Naive thymus-derived CD8-positive, alpha-beta T cell (primary cell): ENCODE results near the gene MTARC1. TPM values are rescaled to one million over a fixed set of nuclear protein-coding genes. Genes with fewer than 3 reads are reported as not detected.
A peak's percentile ranks its signal among the peaks of the same experiment; 100 is the strongest.

Experiments
- ATAC-seq, 2 donors: fragments of 150-1000 bp; cut with Tn5 transposase in 1 of 2; sonication (Bioruptor Pico), chemical (Tn5 transposase) in 1 of 2; 1 replicate in 1 of 2; 2 replicates in 1 of 2; pipeline ENCODE4 v1.10.0; 2021; ENCODE audit warnings: mild to moderate bottlenecking in 2 of 2, moderate library complexity in 2 of 2
- POLR2A ChIA-PET: fragments of 350-600 bp; sonication (Branson Sonifier 250); formaldehyde crosslinking; loops from one replicate; lab custom pipeline; 2021; ENCODE audit warnings: antibody characterized with exemption; lab: Charles Lee
- DNase-seq, 10 donors: peaks; one replicate each; pipeline versions ENCODE4 v3.0.0 to v3.0.0-alpha.2; 2020 to 2022
- H3K27ac Mint-ChIP-seq, 10 donors: one replicate each; pipeline ENCODE4 v1.8.0; 2020 to 2022; ENCODE audit warnings: mild to moderate bottlenecking in 10 of 10, mixed read lengths in 10 of 10, moderate library complexity in 4 of 10, inconsistent platforms in 1 of 10
- H3K27me3 Mint-ChIP-seq, 5 donors: one replicate each; pipeline ENCODE4 v1.8.0; 2021 to 2022; ENCODE audit warnings: mixed read lengths in 5 of 5
- H3K36me3 Mint-ChIP-seq, 3 donors: one replicate each; pipeline ENCODE4 v1.8.0; 2020 to 2022; ENCODE audit warnings: mixed read lengths in 3 of 3, mild to moderate bottlenecking in 2 of 3, inconsistent platforms in 1 of 3
- H3K4me1 Mint-ChIP-seq, 4 donors: one replicate each; pipeline ENCODE4 v1.8.0; 2021 to 2022; ENCODE audit warnings: mixed read lengths in 4 of 4
- H3K4me3 Mint-ChIP-seq, 10 donors: one replicate each; pipeline ENCODE4 v1.8.0; 2020 to 2022; ENCODE audit warnings: mild to moderate bottlenecking in 10 of 10, mixed read lengths in 10 of 10, moderate library complexity in 6 of 10, inconsistent platforms in 1 of 10
- H3K9me3 Mint-ChIP-seq, 9 donors: one replicate each; pipeline ENCODE4 v1.8.0; 2020 to 2022; ENCODE audit warnings: mixed read lengths in 9 of 9, mild to moderate bottlenecking in 3 of 9, inconsistent platforms in 1 of 9, moderate library complexity in 1 of 9
- polyA plus RNA-seq, 3 donors: library from polyadenylated mRNA; unstranded; fragments of 300-500 nt; fragmentation: Illumina TruSeq; gene quantifications; one replicate each; pipeline ENCODE4 v1.2.3, GENCODE V29; 2021
- total RNA-seq, 8 experiments: library from RNA in 2 of 8; stranded (reverse) in 2 of 8; gene quantifications; one replicate each; pipeline ENCODE4 v1.2.3 and lab custom pipeline; 2021 to 2026

MTARC1 gene
- total and polyA plus RNA-seq, 5 experiments from 2014 or later, result 0.59 TPM; not detected in 4

- H3K4me3 Mint-ChIP-seq, result no peak overlapping the region
These were observed 10.3 kb downstream of the MTARC1 start for GRCh38 chr1:220797044-220797443.

GRCh38 chr1:220797553-220797952 is 10.8 kb downstream of the MTARC1 start:
- no peaks in the 10 kb centered on the region for H3K4me1 Mint-ChIP-seq
- DNase-seq, result no peak
- H3K27ac Mint-ChIP-seq, result no peak overlapping the region
- no peaks in the 10 kb centered on the region for H3K36me3 Mint-ChIP-seq
- ATAC-seq, result no peak
- POLR2A ChIA-PET, result no interaction called here
- H3K4me3 Mint-ChIP-seq, result no peak overlapping the region
- H3K9me3 Mint-ChIP-seq, result no peaks in the 10 kb centered on the region
- H3K27me3 Mint-ChIP-seq, result peaks cover 0 to 15% (median 2%) of the 10 kb centered on the region in 5 donors

More at GRCh38 chr1:220797044-220797443, 10.3 kb downstream of the MTARC1 start:
- DNase-seq, result no peak
- H3K9me3 Mint-ChIP-seq, result no peaks in the 10 kb centered on the region
- H3K4me1 Mint-ChIP-seq, result no peaks in the 10 kb centered on the region
- no peak for ATAC-seq
- no peak overlapping the region for H3K27ac Mint-ChIP-seq
- no peaks in the 10 kb centered on the region for H3K36me3 Mint-ChIP-seq
- POLR2A ChIA-PET, result no interaction called here
- peaks cover 0 to 15% (median 0%) of the 10 kb centered on the region in 5 donors for H3K27me3 Mint-ChIP-seq

- POLR2A ChIA-PET, result no interaction called here
- H3K4me1 Mint-ChIP-seq, result no peaks in the 10 kb centered on the region
- no peaks in the 10 kb centered on the region for H3K9me3 Mint-ChIP-seq
- no peak overlapping the region for H3K27ac Mint-ChIP-seq
- H3K4me3 Mint-ChIP-seq, result no peak overlapping the region
- no peak for ATAC-seq
- no peaks in the 10 kb centered on the region for H3K36me3 Mint-ChIP-seq
- peaks cover 0 to 21% (median 4%) of the 10 kb centered on the region in 5 donors for H3K27me3 Mint-ChIP-seq
- no peak for DNase-seq
These were observed 11.6 kb downstream of the MTARC1 start for GRCh38 chr1:220798338-220798737.

- no peak for ATAC-seq
- no peak for DNase-seq
- Mint-ChIP-seq H3K4me1 (peaks cover 0 to 1% (median 0%) of the 10 kb centered on the region in 4 donors), H3K36me3 (no peaks in the 10 kb centered on the region), H3K27me3 (peaks cover 0 to 35% (median 10%) of the 10 kb centered on the region in 5 donors), H3K27ac (no peak overlapping the region), H3K4me3 (no peak overlapping the region), H3K9me3 (no peaks in the 10 kb centered on the region)
- POLR2A ChIA-PET, result no interaction called here
These were observed 13.5 kb downstream of the MTARC1 start for GRCh38 chr1:220800262-220800661.

- POLR2A ChIA-PET, result no interaction called here
- no peaks in the 10 kb centered on the region for H3K36me3 Mint-ChIP-seq
- peaks cover 0 to 43% (median 10%) of the 10 kb centered on the region in 5 donors for H3K27me3 Mint-ChIP-seq
- H3K4me1 Mint-ChIP-seq, result peaks cover 0 to 1% (median 0%) of the 10 kb centered on the region in 4 donors
- H3K27ac Mint-ChIP-seq, result no peak overlapping the region
- peak in 3 of 10 donors; percentile 5 to 13 (median 10) for DNase-seq
- ATAC-seq, result no peak
- no peak overlapping the region for H3K4me3 Mint-ChIP-seq
- H3K9me3 Mint-ChIP-seq, result no peaks in the 10 kb centered on the region
These were observed 16.9 kb downstream of the MTARC1 start for GRCh38 chr1:220803401-220804201.

GRCh38 chr1:220804202-220804586 is 17.5 kb downstream of the MTARC1 start:
- no peak for DNase-seq
- POLR2A ChIA-PET, result no interaction called here
- H3K27me3 Mint-ChIP-seq, result peaks cover 0 to 46% (median 13%) of the 10 kb centered on the region in 5 donors
- no peaks in the 10 kb centered on the region for H3K36me3 Mint-ChIP-seq
- H3K27ac Mint-ChIP-seq, result no peak overlapping the region
- no peak overlapping the region for H3K4me3 Mint-ChIP-seq
- H3K4me1 Mint-ChIP-seq, result peaks cover 0 to 1% (median 0%) of the 10 kb centered on the region in 4 donors
- ATAC-seq, result no peak
- H3K9me3 Mint-ChIP-seq, result no peaks in the 10 kb centered on the region

GRCh38 chr1:220806408-220806807 is 19.7 kb downstream of the MTARC1 start:
- H3K27me3 Mint-ChIP-seq, result peaks cover 1 to 46% (median 13%) of the 10 kb centered on the region in 5 donors
- ATAC-seq (no peak), DNase-seq (no peak)
- H3K4me1 Mint-ChIP-seq, result peaks cover 4 to 7% (median 4%) of the 10 kb centered on the region in 4 donors
- no peak overlapping the region for H3K27ac Mint-ChIP-seq
- no peaks in the 10 kb centered on the region for H3K36me3 Mint-ChIP-seq
- no peaks in the 10 kb centered on the region for H3K9me3 Mint-ChIP-seq
- POLR2A ChIA-PET, result no interaction called here
- H3K4me3 Mint-ChIP-seq, result no peak overlapping the region

- Mint-ChIP-seq H3K9me3 (no peaks in the 10 kb centered on the region), H3K4me3 (no peak overlapping the region), H3K4me1 (peaks cover 4 to 7% (median 4%) of the 10 kb centered on the region in 4 donors), H3K27ac (peak overlapping the region in 1 of 10 donors; percentile 67), H3K36me3 (no peaks in the 10 kb centered on the region), H3K27me3 (peaks cover 5 to 48% (median 18%) of the 10 kb centered on the region in 5 donors)
- POLR2A ChIA-PET, result no interaction called here
- DNase-seq (no peak), ATAC-seq (no peak)
These were observed 21.0 kb downstream of the MTARC1 start for GRCh38 chr1:220807726-220808125.

GRCh38 chr1:220808345-220809186 is 21.9 kb downstream of the MTARC1 start:
- Mint-ChIP-seq H3K27me3 (peaks cover 5 to 48% (median 22%) of the 10 kb centered on the region in 5 donors), H3K4me1 (peaks cover 4 to 7% (median 4%) of the 10 kb centered on the region in 4 donors), H3K36me3 (no peaks in the 10 kb centered on the region), H3K4me3 (no peak overlapping the region), H3K9me3 (no peaks in the 10 kb centered on the region), H3K27ac (no peak overlapping the region)
- DNase-seq (no peak), ATAC-seq (no peak)
- POLR2A ChIA-PET, result no interaction called here

- no peaks in the 10 kb centered on the region for H3K36me3 Mint-ChIP-seq
- H3K4me1 Mint-ChIP-seq, result peaks cover 2 to 7% (median 4%) of the 10 kb centered on the region in 4 donors
- no peaks in the 10 kb centered on the region for H3K9me3 Mint-ChIP-seq
- POLR2A ChIA-PET, result no interaction called here
- no peak overlapping the region for H3K27ac Mint-ChIP-seq
- ATAC-seq, result no peak
- peaks cover 8 to 52% (median 22%) of the 10 kb centered on the region in 5 donors for H3K27me3 Mint-ChIP-seq
- no peak for DNase-seq
- no peak overlapping the region for H3K4me3 Mint-ChIP-seq
These were observed 22.5 kb downstream of the MTARC1 start for GRCh38 chr1:220809187-220809550.

GRCh38 chr1:220809704-220810103 is 23.0 kb downstream of the MTARC1 start:
- DNase-seq, result no peak
- H3K4me3 Mint-ChIP-seq, result peak overlapping the region in 1 of 10 donors; percentile 63
- H3K27ac Mint-ChIP-seq, result peak overlapping the region in 1 of 10 donors; percentile 34
- H3K4me1 Mint-ChIP-seq, result peaks cover 2 to 7% (median 4%) of the 10 kb centered on the region in 4 donors
- POLR2A ChIA-PET, result no interaction called here
- no peak for ATAC-seq
- peaks cover 8 to 57% (median 22%) of the 10 kb centered on the region in 5 donors for H3K27me3 Mint-ChIP-seq
- no peaks in the 10 kb centered on the region for H3K36me3 Mint-ChIP-seq
- H3K9me3 Mint-ChIP-seq, result no peaks in the 10 kb centered on the region

GRCh38 chr1:220810179-220810653 is 23.5 kb downstream of the MTARC1 start:
- DNase-seq (peak; percentile 47 to 82 (median 58)), ATAC-seq (peak; percentile 92 to 97)
- Mint-ChIP-seq H3K36me3 (no peaks in the 10 kb centered on the region), H3K27ac (peak overlapping the region in 5 of 10 donors; percentile 34 to 73 (median 45)), H3K27me3 (peaks cover 8 to 57% (median 17%) of the 10 kb centered on the region in 5 donors), H3K4me3 (peak overlapping the region; percentile 62 to 88 (median 73)), H3K4me1 (peaks cover 2 to 7% (median 4%) of the 10 kb centered on the region in 4 donors), H3K9me3 (no peaks in the 10 kb centered on the region)
- POLR2A ChIA-PET, result no interaction called here
